ENCODE results near the gene WSB2.
A peak's percentile ranks its signal among the peaks of the same experiment; 100 is the strongest.

The WSB2 gene

DNA sequence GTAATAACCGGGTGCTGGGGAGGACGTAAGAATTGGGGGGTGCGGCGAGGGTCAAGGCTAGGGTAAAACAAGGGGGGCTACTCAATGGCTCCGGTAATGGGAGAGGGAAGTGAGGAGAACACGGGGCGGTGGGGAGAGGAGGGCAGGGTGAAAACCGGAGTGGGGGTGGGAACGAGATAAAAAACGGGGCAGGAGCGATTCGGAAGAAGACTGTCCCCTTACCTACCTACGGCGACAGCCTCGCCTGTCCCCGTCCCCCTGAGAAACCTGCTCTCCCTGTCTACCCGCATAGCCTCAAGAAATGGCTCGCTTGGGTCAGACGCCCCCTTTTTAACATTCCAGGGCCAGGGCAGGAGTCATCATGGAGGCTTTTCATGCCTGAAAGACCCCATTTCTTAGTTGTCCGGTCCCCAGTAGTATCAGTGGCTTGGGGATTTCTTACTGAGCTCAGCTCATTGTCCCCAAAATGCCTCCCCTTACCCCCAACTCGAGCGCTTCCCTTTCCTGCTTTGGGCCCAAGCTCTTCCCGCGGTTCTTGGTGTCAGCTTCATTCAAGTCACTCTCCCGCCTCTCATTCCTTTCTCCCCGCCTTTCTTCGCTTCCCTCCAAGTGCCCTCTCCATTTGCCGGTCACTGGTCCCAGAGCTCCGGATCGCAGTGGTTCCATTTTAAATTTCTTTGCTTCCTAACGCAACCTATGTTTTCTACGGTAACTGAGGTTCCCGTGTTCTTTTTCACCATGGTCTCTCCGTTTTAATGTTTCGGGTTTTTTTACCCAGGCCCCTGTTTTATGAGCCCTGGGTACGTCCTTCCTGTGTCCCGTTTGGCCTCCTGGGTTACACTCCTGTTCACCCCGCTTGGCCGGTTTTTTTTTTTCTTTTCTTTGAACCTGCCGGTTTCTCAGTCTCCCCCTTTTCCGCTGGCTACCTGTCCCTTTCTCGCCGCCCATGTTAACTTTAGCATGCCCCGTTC, 1.2 kb upstream of the WSB2 start:
- DNase-seq: peak; percentile 66

DNA sequence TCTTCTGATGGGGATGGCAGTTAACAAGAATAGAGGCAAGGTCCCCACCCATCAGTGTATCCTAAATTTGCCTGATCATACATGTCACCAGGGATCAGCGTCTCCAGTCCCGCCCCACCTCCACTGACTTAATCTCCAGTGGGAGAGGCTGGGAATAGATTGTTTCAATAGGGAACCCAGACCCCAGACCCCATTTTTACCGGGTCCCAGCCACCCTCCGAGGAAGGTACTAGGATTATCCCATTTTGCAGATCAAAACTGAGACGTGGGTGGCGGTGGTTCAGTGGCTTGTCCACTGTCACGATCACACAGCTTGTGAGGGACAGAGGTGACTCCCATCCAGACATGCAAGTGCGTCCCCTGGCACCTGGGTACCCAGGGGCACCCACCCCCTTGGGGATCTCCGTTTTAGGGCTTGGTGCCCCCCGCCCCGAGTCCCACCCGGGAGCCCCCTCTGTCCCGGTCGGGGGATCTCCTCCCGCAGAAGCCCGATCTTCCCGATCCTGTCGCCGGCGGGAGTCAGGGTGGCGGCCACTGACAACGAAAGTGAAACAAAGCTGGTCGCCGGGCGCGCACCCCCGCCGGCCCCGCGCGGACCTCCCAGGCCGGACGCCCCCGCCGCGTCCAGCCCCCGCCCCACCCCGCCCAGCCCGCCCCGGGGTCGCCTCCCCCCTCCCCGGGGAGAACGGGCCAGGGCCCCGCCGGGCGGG, 523 bp downstream of the WSB2 start:
- peak; percentile 75 for DNase-seq

DNA sequence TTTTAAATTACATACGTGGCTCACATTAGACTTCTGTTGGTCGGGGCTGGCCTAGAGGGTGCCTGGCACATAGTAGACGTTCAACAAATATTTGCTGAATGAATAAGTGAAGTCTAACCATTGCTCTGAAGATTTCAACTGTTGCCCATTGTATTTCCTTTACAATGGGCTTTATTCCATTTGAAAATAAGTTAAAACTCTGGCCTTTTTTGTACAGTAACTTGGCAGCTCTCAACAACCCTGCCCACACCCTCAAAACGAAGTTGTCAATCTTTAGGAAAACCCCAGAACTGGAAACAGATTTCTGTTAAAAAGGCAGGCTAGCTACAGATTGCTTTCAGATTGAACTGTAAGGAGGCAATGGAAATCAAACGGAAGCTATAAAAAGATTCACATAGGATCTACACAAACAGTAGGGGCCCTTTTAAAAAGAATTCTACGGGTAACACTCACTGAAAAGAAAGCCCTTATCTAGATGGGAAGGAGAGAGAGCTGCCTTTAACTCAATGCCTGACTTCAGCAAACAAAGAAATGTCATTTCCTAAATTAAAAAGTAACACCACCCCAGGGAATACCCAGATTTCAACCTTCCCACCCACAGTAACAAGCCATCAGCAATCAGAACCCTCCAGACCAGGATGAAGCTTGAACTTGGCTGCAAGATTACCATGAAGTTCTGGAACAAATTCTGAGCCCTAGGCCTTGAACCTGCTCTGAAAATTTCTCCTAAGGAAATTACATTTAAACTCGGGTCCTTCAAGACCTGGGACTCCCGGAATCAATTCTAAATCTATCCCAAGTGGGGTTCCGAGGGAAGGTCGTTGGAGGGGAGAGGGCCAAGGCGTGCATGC, 1.4 kb downstream of the WSB2 start:
- no peak for DNase-seq

DNA sequence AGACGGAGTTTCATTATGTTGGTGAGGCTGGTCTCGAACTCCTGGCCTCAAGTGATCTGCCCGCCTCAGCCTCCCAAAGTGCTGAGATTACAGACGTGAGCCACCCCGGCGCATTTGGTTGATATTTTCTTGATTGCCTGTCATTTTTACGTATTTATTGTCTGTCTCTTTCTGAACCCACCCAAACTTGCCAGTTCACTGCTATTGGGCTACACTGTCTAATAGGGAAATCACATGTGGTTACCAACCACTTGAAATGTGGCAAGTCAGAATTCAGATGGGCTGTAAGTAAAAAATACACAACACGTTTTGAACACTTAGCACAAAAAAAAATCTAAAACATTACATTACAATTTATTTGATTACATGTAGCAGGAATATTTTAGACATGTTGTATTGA, 2.1 kb downstream of the WSB2 start:
- no peak for DNase-seq

DNA sequence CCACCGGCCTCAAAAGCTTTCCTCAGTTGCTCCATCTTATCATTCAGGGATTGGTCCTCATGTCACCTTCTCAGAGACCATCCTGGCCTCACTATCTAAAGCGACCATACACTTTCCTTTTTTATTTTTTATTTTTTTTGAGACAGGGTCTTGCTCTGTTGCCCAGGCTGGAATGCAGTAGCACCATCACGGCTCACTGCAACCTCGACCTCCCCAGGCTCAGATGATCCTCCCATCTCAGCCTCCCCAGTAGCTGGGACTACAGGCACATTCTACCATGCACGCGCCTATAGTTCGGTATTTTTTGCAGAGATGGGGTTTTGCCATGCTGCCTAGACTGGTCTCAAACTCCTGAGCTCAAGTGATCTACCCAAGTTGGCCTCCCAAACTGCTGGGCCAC, 2.8 kb downstream of the WSB2 start:
- no peak for DNase-seq

DNA sequence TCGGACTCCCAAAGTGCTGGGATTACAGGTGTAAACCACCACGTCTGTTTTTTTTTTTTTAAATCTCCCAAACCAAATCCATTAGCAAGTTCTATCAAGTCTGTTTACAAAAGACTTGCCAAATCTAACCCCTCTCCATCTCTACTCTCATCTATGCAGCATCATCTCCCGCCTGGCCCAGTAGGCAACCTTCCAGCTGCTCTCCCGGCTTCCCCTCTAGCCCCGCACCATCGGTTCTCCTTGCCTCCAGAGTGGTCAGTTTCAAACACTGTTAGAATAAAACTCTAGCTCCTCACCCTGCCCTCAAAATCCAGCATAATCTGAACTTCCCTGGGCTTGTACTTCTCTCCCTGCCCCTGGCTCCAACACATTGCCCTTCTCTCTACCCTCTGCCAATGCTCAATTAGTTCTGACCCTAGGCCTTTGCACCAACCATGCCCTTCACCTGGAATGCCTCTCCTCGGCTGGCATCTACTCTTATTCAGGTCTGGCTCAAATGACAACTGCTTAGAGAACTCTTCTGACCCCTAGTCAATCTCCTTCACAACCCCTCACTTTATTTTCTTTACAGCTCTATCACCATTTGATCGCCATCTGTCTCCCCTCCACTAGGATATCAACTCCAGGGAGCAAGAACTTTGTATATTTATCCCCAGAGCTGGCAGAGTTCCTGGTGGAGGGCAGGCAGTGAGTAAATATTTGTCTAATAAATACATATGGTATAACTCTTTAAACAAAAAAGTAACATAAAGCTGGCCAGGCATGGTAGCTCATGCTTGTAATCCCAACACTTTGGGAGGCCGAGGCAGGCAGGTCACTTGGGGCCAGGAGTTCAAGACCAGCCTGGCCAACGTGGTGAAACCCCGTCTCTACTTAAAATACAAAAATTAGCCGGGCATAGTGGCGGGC, 4.9 kb downstream of the WSB2 start:
- DNase-seq: no peak

DNA sequence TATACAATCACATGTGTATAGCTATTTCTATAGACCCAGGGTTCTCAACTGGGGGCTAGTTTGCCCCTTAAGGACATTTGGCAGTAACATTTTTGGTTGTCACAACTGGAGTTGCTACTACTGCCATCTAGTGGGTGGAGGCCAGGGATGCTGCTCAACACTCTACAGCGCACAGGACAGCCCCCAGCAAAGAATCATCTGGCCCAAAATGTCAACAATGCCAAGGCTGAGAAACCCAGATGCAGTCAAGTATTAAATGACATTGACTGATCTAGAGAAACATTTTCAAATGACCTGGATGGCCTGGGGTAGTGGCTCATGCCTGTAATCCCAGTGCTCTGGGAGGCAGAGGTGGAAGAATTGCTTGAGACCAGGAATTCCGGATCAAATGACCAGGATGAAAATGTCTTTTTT, 5.8 kb downstream of the WSB2 start:
- DNase-seq: peak; percentile 88

DNA sequence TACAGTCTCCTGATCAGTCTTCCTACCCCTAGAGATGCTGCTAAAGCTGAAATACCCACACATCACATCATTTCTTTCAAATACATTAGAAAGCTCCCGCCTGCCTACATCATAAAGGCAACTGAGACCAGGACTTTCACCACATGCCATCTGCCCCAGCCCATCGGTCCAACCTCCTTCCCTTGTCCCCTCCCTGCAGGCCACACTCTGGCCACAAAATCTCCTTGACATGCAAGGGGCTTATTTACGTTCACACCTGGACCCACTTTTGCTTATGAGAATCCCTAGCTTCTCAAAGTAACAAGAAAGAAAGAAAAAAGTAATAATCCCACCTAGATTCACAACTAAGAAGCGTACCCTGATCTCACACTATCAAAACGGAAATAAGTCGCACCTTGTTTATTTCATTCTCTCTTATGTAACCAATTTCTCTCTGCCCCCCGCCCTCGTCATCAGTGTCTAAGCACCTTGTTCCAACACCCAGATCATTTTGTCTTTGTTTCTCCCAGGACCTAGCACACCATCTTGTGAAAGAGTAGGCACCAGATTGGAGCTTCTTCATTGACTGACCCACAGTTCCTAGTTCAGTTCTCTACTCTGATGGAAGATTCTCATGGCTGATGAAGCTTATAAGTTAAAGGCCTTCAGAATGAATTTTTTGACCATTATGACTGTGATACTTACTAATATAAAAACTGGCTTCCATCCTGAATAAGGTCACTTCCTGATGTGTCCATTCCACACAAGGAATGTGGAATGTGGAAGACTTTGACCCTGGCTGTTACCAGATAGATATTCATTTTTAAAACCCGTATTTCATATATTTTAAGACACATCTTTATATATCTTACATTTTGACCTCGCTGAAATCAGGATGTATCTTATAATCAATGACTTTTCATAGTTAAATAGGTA, 7.7 kb downstream of the WSB2 start:
- no peak for DNase-seq

DNA sequence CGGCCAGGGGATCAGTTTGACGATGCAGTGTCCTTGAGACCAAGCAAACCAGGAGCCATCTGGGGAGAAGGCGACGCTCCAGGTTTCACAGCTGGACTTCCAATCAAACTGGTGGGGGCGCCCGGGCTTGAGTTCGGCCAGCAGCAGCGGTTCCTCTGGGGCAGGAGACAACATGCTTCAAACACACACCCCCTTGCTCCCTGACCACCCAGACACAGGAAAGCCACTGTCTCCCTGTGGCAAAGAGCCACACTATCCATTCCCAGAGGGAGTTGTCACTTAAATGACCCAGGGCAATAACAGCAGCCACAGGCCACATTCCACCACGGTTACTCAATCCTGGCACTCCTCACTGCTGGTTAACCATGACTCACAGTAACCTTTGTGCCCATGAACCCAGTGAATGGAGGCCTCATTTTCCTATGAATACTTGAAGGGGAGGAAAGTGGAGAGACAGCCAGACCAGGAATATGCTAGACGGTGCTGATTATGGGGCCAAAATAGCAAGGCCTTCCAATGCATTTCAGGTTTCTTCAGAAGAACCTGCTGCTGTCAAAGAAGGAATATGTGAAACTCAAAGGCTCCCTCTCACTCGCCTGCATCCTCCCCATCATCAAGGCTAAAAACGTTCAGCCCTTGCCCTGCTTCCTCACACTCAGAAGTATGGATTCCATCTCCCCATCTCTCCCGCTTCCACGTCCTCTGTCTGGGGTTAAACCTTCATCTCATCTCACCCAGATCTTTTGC, 8.5 kb downstream of the WSB2 start:
- no peak for DNase-seq

DNA sequence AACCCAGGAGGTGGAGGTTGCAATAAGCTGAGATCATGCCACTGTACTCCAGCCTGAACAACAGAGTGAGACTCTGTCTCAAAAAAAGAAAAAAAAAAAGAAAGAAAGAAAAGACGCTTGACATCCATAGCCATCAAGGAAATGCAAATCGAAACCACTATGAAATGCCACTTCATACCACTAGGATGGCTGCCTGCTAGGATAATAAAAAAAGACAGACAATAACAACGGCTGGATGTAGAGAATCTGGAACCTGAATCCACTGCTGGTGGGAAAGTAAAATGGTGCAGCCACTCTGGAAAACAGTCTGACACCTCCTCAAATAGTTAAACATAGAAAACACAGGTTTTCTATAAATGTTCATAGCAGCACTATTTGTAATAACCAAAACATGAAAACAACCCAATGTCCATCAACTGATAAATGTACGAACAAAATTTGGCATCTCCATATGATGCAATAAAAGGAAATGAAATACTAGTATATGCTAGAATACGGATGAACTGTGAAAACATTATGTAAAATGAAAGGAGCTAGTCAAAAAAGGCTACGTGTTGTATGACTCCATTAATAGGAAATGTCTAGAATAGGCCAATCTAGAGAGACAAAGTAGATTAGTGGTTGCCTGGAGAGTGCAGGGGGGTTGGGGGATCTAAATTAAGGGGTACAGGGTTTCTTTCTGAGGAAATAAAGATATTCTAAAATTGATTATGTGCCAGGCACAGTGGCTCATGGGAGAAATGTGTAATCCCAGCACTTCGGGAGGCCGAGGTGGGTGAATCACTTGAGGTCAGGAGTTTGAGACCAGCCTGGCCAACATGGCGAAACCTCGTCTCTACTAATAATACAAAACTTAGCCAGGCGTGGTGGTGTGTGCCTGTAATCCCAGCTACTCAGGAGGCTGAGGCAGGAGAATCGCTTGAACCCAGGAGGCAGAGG, 9.7 kb downstream of the WSB2 start:
- DNase-seq: no peak

DNA sequence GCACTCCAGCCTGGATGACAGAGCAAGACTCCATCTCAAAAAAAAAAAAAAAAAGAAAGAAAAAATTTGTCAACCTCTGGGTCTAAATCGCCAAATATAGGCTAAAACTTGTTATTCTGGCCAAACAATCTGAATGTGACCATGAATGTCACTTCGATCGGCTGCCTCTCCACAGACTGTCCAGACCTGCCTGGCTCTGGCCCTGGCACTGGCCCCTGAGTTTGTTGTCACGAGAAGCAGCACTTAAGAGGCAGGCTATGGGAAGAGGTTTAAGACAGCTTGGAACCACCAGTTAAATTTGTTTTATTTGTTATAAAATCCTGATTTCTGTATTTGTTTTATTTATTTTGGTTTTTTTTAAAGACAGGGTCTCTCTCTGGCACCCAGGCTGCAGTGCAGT, 14.5 kb downstream of the WSB2 start:
- no peak for DNase-seq

DNA sequence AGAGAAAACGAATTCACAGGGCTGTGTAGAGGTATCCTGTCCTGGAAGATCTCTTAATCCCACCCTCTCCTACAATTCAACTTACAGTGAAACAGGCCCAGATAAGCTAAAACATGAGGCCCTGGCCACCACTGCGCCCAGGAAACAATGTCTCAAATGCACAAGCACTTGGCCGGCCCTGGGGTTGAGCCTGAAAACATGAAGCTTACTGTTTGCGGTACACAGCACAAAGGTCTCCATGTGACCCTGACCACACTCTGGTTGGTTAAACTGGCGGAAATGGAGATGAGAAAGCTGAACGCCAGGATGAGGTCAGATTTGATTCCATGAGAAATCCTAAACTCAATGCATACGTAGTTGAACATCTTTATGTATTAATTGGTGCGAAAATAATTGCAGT, 16.4 kb downstream of the WSB2 start:
- no peak for DNase-seq

DNA sequence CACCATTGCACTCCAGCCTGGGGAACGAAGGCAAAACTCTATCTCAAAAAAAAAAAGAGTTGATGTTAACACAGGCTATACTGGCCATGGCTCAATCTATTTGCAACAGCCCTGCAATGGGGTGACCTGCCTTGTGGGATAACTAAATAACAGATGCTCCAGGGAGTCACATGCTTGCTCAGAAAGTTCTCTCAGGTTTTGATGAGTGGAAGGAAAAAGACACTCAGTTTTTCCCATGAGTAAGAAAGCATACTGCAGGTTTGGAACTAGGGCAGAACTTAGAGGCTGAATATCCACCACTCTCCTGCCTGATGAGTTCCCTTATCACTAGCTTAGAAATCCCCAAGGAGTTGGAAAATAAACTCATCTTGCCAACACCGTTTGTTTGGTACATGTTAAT, 16.9 kb downstream of the WSB2 start:
- no peak for DNase-seq

DNA sequence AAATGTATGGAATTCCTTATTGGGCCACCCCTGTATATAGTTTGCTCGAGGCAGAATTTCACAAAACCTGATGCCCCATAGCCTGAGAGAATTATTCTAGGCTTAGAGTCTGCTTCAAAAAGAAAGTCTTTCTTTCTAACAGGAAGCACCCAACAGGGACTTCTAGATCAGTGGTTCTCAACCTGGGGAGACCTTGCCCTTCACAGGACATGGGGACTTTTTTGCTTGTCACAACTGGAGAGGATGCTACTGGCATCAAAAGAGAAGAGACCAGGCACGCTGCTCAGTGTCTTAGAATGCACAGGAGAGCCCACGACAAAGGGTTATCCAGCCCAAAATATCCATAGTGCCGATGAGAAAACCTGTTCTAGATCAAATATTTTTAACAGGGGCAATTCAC, 18.9 kb downstream of the WSB2 start:
- no peak for DNase-seq

DNA sequence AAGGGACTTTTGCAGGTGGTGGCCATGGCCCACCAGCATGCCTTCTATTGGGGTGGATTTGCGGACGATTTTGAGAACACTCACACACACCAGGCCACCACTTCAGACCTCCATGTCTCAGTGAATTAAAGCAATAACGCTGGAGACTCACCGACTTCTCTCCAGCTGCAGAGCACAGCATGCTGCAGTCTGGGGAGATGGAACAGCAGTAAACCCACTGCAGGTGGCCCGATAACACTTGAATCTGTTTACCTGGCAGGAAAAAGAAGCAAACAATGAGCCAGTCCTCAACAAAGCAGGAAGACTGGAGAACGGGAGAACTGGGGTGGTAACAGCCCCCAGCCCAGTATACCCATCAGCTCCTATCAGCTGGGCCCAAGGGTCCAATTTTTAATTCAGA, 22.8 kb downstream of the WSB2 start:
- DNase-seq: no peak

DNA sequence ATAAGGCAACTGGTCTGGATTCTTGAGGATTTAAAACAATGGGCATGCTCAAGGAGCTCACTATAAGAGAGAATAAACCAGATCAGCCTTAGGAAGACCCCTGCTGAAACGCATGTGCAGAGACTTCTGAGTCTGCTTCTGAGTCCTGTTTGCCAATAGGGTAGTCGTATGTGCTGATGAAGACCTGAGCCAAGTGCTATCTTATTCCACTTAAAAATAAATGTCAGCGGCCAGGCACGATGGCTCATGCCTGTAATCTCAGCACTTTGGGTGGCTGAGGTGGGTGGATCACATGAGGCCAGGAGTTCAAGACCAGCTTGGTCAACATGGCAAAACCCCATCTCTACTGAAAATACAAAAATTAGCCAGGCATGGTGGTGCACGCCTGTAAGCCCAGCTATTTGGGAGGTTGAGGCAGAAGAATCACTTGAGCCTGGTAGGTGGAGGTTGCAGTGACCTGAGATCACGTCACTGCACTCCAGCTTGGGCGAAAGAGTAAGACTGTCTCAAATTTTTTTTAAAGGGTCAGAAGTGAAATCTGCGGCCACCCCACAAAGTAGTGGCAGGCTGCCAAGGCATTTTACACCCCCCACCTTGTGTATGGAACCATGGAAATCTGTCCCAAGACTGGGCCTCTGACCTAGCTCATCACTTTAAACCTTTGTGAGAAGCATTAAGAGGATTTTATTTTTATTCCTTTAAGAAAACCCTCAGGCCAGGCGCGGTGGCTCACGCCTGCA, 24.1 kb downstream of the WSB2 start:
- no peak for DNase-seq

DNA sequence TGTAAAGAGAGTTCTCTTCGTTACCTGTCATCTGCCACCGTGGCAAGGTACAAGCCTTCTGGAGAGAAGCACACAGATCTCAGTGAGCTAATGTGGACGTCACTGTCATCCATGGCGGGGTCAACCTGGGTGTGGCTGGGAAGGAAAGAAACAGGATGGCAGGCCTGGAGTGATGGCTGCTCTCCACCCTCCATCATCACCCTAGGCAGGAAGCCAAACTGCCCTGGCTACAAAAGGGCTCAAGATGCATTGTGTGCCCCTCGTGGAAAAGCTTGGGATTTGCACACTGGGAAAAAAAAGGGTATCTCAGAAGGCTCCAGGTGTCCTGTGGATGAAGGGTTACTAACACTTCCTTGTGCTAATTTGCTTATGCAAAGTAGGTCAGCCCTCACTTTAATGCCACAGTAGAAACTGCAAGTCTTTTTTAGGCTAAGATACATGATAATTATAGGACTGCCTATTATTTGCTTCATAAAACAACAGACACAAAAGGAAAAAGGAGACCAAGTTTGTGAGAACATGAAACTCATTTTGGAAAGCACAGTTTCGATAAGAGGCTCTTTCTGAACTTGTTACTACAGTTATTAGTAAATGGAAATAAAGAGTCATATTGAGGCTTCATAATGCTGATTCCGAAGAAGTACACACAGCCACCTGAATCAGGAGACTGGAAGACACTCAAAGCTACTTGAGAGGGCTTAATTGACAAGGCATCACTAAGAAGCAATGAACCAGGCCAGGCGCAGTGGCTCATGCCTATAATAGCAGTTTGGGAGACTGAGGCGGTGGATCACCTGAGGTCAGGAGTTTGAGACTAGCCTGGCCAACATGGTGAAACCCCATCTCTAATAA, 25.6 kb downstream of the WSB2 start:
- no peak for DNase-seq

Data from activated effector memory CD4-positive, alpha-beta T cell treated with anti-CD3 and anti-CD28 coated beads, Interleukin-2, amount 50 U/mL, for 16 hours (primary cell).